CD4-positive, alpha-beta T cell (primary cell): ENCODE measurements around the gene UBE2Q1. TPM values are rescaled to one million over a fixed set of nuclear protein-coding genes. Genes with fewer than 3 reads are reported as not detected.

Experiments used
- ATAC-seq: fragments of 200-7000 bp; cut with Tn5 transposase; one replicate; pipeline ENCODE4 v1.10.0; 2022; ENCODE audit warnings: mild to moderate bottlenecking; ENCODE audit not compliant: poor library complexity
- CTCF ChIA-PET: fragments of 350-600 bp; sonication (Branson Sonifier 250); formaldehyde crosslinking; loops from one replicate; lab custom pipeline; 2021; ENCODE audit warnings: antibody characterized with exemption, inconsistent platforms; lab: Charles Lee
- POLR2A ChIA-PET: fragments of 350-600 bp; sonication (Branson Sonifier 250); formaldehyde crosslinking; loops from one replicate; lab custom pipeline; 2021; ENCODE audit warnings: antibody characterized with exemption, inconsistent platforms; lab: Charles Lee
- DNase-seq, 14 experiments: peaks; one replicate each; pipeline ENCODE4 v3.0.0-alpha.2; 2013 to 2020; ENCODE audit warnings: mixed read lengths in 2 of 14
- H3K27ac ChIP-seq, 2 donors: one replicate each; pipeline versions ENCODE4 v1.5.1 to v1.7.0; 2013; ENCODE audit warnings: low read length in 2 of 2, low read depth in 1 of 2, mild to moderate bottlenecking in 1 of 2
- H3K27me3 ChIP-seq, 2 experiments: 1 replicate in 1 of 2; 2 replicates in 1 of 2; pipeline versions ENCODE4 v1.6.1 to v1.7.0; 2013; ENCODE audit warnings: low read length in 2 of 2, control low read depth in 1 of 2, mild to moderate bottlenecking in 1 of 2, moderate library complexity in 1 of 2; ENCODE audit not compliant: insufficient read depth in 2 of 2, control insufficient read depth in 1 of 2
- H3K36me3 ChIP-seq: one replicate; pipeline ENCODE4 v1.6.1; 2013; ENCODE audit warnings: low read length, control low read depth; ENCODE audit not compliant: insufficient read depth
- H3K4me1 ChIP-seq: one replicate; pipeline ENCODE4 v1.6.1; 2013; ENCODE audit warnings: low read length, control low read depth; ENCODE audit not compliant: insufficient read depth
- H3K4me3 ChIP-seq: one replicate; pipeline ENCODE4 v1.5.1; 2013; ENCODE audit warnings: mild to moderate bottlenecking, low read length, moderate library complexity
- H3K9me3 ChIP-seq, 2 experiments: 1 replicate in 1 of 2; 2 replicates in 1 of 2; pipeline versions ENCODE4 v1.6.1 to v1.7.0; 2013; ENCODE audit warnings: low read length in 2 of 2, mild to moderate bottlenecking in 2 of 2, control low read depth in 1 of 2, moderate library complexity in 1 of 2; ENCODE audit not compliant: control insufficient read depth in 1 of 2, insufficient read depth in 1 of 2
- H3K27ac Mint-ChIP-seq: one replicate; pipeline ENCODE4 v1.8.0; 2020; ENCODE audit warnings: mixed read lengths
- H3K27me3 Mint-ChIP-seq: one replicate; pipeline ENCODE4 v1.8.0; 2021; ENCODE audit warnings: mixed read lengths
- H3K36me3 Mint-ChIP-seq: one replicate; pipeline ENCODE4 v1.8.0; 2021; ENCODE audit warnings: low read depth, mixed read lengths
- H3K4me1 Mint-ChIP-seq: one replicate; pipeline ENCODE4 v1.8.0; 2021; ENCODE audit warnings: low read depth, mixed read lengths
- H3K4me3 Mint-ChIP-seq: one replicate; pipeline ENCODE4 v1.8.0; 2020; ENCODE audit warnings: mild to moderate bottlenecking, mixed read lengths
- H3K9me3 Mint-ChIP-seq: one replicate; pipeline ENCODE4 v1.8.0; 2020; ENCODE audit warnings: mixed read lengths
- intact Hi-C, 2 experiments: fragments of 100-400 bp; cut with DNase I in 1 of 2; cut with micrococcal nuclease in 1 of 2; formaldehyde crosslinking; loops; one replicate each; pipeline versions ENCODE4 v1.15.1 to v1.9.0; 2023 to 2025; cut with DNase I, micrococcal nuclease
- total RNA-seq, 174 experiments: library from RNA in 2 of 174; stranded (reverse) in 2 of 174; gene quantifications; one replicate each; pipeline ENCODE4 v1.2.3 and lab custom pipeline; 2021 to 2026
- TF ChIP-seq, protein P1 (sequence below): fragments of 200-600 bp; IDR thresholded peaks from one replicate; pipeline ENCODE4 v1.8.0; 2022; ENCODE audit warnings: antibody characterized with exemption, mild to moderate bottlenecking

Gene UBE2Q1
- total RNA-seq, 2 experiments from 2014 or later = 78.7 to 82.3 TPM

DNA sequence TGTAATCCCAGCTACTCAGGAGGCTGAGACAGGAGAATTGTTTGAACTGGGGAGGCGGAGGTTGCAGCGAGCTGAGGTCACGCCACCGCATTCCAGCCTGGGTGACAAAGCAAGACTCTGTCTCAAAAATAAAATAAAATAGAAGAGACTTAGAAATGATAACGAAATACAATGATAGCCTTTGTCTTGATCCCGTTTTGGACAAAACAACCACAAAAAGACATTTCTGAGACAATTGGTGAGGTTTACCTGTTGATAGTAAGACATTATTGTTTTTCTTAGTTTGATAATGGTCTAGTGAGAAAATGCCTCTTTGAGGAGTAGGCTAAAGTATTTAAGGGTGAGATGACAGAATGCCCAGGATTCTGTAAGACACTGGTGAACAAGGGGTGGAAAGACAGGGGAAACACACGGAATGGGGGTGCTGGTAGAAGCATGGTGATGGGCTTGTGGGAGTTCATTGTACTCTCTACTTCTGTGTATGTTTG is 44.4 kb downstream of the UBE2Q1 start:
- Mint-ChIP-seq H3K27ac (no peak overlapping the region), H3K4me1 (no peaks in the 10 kb centered on the region), H3K27me3 (peaks cover 33% of the 10 kb centered on the region), H3K36me3 (no peaks in the 10 kb centered on the region), H3K9me3 (no peaks in the 10 kb centered on the region), H3K4me3 (no peak overlapping the region)
- POLR2A ChIA-PET = no interaction called here
- CTCF ChIA-PET = interaction anchor here (0.6 kb wide), 1 partner anchor 15 kb away, joined by 3 read pairs; no protein-coding TSS in a partner anchor
- Histone ChIP-seq H3K27me3 (peaks cover 0 to 10% of the 10 kb centered on the region in 2 experiments), H3K36me3 (no peaks in the 10 kb centered on the region), H3K9me3 (no peaks in the 10 kb centered on the region), H3K27ac (no peak overlapping the region), H3K4me1 (no peaks in the 10 kb centered on the region), H3K4me3 (no peak overlapping the region)
- intact Hi-C loops = no loop called here
- DNase-seq (no peak), ATAC-seq (no peak)
- TF ChIP-seq, protein P1, sequence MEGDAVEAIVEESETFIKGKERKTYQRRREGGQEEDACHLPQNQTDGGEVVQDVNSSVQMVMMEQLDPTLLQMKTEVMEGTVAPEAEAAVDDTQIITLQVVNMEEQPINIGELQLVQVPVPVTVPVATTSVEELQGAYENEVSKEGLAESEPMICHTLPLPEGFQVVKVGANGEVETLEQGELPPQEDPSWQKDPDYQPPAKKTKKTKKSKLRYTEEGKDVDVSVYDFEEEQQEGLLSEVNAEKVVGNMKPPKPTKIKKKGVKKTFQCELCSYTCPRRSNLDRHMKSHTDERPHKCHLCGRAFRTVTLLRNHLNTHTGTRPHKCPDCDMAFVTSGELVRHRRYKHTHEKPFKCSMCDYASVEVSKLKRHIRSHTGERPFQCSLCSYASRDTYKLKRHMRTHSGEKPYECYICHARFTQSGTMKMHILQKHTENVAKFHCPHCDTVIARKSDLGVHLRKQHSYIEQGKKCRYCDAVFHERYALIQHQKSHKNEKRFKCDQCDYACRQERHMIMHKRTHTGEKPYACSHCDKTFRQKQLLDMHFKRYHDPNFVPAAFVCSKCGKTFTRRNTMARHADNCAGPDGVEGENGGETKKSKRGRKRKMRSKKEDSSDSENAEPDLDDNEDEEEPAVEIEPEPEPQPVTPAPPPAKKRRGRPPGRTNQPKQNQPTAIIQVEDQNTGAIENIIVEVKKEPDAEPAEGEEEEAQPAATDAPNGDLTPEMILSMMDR = no peak

GRCh38 chr1:154512760-154513159 is 45.7 kb downstream of the UBE2Q1 start:
- Histone ChIP-seq H3K4me3 (no peak overlapping the region), H3K4me1 (no peaks in the 10 kb centered on the region), H3K27ac (no peak overlapping the region), H3K9me3 (no peaks in the 10 kb centered on the region), H3K27me3 (peaks cover 4 to 17% of the 10 kb centered on the region in 2 experiments), H3K36me3 (no peaks in the 10 kb centered on the region)
- no peak for DNase-seq
- TF ChIP-seq, protein P1 = no peak
- no peaks in the 10 kb centered on the region for H3K4me1 Mint-ChIP-seq
- CTCF ChIA-PET = no interaction called here
- H3K36me3 Mint-ChIP-seq = no peaks in the 10 kb centered on the region
- H3K27ac Mint-ChIP-seq = no peak overlapping the region
- ATAC-seq = no peak
- peaks cover 46% of the 10 kb centered on the region for H3K27me3 Mint-ChIP-seq
- no peak overlapping the region for H3K4me3 Mint-ChIP-seq
- POLR2A ChIA-PET = no interaction called here
- no peaks in the 10 kb centered on the region for H3K9me3 Mint-ChIP-seq
- intact Hi-C loops = no loop called here

DNA sequence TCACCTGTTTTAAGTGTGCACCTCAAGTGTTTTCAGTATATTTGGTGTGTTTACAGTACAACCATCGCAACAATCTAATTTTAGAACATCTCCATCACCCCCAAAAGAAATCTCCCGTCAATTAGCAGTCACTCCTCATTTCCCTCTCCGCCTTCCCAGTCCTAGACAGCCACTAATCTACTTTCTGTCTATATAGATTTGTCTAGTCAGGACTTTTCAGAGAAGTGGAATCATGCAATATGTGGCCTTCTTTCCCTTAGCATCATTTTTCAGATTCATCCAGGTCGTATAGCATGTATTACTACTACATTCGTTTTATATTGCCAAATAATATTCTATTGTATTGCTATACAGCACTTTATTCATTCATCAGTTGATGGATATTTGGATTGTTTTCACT is 54.6 kb downstream of the UBE2Q1 start:
- H3K27ac Mint-ChIP-seq = no peak overlapping the region
- Histone ChIP-seq H3K9me3 (peaks cover 4 to 16% of the 10 kb centered on the region in 2 experiments), H3K4me3 (no peak overlapping the region), H3K36me3 (no peaks in the 10 kb centered on the region), H3K4me1 (peaks cover 16% of the 10 kb centered on the region), H3K27ac (no peak overlapping the region), H3K27me3 (peaks cover 36 to 69% of the 10 kb centered on the region in 2 experiments)
- TF ChIP-seq, protein P1 = no peak
- peaks cover 12% of the 10 kb centered on the region for H3K4me1 Mint-ChIP-seq
- DNase-seq = no peak
- H3K9me3 Mint-ChIP-seq = no peaks in the 10 kb centered on the region
- ATAC-seq = no peak
- no peaks in the 10 kb centered on the region for H3K36me3 Mint-ChIP-seq
- intact Hi-C loops = no loop called here
- peaks cover 81% of the 10 kb centered on the region for H3K27me3 Mint-ChIP-seq
- H3K4me3 Mint-ChIP-seq = peak overlapping the region; percentile 54
- POLR2A ChIA-PET = no interaction called here
- CTCF ChIA-PET = no interaction called here
